ENCODE measurements around the gene MCRIP2.

Gene MCRIP2

DNA sequence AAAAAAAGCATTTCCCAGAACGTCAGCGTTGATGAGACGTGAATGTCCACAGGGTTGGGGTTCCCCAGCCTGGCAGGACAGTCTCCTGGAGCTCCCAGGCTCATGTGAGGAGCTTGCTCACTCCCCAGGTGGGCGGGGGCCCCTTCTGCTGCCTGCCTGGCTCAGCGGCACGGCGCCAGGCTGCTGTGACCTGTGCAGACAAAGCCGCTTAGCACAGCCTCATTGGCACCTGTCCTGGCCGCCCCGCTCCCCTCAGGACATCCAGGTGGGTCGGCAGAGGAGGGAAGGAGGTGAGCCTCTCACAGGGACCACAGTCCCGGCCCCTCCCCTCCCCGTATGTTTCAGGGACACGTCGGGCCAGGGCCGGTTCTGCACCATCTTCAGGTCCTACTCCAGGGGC is 23.8 kb upstream of the MCRIP2 start:
- no peak for DNase-seq

DNA sequence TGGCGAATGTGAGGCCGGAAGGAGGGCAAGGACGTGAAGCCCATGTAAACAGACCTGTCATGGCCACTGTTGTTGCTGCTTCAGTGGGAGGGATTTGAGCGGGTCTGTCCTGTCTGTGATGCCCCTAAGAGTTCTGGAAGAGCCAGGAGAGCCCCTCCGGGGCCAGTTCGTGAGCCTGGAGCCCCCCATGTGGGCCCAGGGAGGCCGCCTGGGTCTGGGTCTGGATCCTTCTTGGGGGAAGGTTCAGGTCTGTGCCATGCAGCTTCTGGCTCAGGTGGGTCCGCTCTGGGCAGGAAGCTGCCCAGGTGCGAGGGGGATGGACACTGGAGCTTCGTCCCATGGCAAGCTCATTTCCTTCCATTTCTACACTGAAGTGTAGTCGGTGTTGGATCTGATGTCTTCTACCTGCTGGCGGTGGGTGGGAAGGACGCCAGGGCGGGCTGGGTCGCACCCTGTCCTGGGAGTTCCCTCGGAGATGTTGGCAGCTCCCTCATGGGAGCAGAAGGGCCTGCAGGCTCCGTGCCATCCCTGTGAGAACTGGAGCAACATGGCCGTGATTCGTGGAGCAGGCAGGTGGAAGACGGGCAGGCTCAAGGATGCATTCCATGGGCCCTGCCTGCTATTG is 22.0 kb upstream of the MCRIP2 start:
- no peak for DNase-seq

DNA sequence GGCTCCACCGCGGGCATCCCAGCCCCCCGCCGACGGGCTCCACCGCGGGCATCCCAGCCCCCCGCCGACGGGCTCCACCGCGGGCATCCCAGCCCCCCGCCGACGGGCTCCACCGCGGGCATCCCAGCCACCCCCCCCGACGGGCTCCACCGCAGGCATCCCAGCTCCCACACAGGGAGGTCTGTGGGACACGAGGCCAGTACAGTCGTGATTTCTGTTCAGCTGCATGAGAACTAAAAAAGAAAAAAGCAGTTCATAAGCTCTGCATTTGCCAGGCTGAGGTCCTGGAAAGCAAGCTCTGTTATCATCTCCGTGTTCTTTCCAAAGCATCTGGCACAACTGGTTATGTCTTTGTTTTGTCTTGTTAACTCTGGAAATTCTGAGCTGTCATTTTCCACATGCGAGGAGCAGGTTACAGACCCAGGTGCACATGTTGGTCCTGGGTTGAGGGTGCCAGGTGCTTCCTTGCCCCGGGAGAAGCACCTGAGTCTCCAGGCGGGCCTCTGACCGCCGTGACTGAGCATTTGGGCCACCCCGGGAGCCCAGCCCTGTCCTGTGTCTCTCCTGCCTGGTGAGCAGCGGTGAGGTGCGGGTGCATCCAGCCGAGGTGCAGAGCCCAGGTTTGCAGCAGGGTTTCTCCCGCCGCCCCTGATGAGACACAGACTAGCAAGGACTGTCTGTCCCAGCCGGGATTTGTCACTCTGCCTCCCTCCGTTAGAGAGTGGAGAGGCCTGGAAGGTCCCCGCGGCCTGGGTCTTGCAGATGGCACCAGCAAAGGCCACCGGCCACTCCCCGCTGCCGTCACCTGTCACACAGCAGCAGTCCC is 20.7 kb upstream of the MCRIP2 start:
- DNase-seq, result no peak

DNA sequence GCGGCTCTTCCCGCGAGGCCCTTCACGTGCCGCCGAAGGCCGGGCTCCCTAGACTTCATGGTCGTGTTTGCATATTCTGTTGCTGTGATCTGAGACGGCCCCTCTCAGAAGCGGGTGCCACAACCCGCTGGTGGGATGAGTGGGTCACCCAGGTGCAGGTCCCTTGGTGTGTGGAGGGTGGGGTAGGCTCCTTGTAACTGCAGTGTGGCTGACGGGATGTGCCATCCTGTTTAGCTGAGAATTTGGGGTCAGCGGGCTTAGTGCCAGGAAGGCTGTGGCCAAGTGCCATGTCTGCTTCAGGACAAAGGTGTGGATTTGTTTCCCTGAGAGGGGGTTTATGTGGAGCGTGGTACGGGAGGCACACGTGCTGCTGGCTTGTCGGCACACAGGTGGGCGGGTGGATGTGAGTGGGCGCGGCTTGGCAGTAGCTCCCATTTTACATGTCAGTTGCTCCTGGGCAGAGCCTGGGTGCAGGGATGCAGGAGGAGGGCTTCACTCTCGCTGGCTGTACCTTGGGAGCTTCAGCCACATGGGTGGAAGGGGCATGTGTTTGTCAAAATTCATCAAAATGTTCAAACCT is 20.0 kb upstream of the MCRIP2 start:
- DNase-seq, result no peak

DNA sequence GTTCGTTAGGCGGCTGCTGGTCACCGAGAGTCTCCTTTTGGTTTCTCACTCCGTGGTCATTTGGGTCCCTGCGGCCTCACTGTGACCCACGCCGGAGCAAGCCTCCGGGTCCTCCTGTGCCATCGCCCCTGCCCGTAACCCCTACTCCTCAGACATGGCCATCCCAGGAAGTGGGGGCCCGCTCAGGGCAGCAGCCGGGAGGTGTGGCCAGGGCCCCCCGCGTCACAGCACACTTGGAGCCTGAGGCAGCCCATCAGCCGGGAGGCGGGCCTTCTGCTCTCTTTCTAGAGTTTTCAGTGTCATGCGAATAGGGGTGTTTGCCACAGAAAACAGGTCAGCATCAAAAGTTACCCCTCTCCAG is 18.7 kb upstream of the MCRIP2 start:
- DNase-seq, result no peak

DNA sequence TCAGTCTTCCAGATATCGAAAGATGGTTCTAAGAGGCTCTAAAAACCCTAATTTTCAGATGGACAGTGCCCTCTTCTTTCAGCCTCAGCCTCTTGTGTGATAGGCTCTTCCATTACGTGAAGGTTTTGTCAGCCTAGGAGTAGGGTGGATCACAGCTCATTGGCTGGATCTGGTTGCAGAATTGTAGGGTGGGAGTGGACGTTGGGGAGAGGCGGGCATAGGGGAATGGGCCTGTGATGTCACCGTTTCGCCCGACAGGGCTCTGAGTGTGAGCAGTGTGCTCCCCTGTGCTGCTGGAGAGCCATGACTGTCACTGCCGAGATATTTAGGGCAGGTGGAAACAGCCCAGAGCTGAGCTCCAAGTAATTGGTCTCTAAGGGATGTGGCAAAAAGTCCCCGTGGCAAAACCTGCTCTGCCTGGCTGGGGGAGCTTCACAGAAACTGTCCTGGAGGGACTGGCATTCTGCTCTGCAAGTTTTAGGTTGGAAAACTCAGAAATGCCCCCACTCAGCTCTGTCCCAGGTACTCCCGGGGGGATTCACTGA is 17.0 kb upstream of the MCRIP2 start:
- DNase-seq, result no peak

DNA sequence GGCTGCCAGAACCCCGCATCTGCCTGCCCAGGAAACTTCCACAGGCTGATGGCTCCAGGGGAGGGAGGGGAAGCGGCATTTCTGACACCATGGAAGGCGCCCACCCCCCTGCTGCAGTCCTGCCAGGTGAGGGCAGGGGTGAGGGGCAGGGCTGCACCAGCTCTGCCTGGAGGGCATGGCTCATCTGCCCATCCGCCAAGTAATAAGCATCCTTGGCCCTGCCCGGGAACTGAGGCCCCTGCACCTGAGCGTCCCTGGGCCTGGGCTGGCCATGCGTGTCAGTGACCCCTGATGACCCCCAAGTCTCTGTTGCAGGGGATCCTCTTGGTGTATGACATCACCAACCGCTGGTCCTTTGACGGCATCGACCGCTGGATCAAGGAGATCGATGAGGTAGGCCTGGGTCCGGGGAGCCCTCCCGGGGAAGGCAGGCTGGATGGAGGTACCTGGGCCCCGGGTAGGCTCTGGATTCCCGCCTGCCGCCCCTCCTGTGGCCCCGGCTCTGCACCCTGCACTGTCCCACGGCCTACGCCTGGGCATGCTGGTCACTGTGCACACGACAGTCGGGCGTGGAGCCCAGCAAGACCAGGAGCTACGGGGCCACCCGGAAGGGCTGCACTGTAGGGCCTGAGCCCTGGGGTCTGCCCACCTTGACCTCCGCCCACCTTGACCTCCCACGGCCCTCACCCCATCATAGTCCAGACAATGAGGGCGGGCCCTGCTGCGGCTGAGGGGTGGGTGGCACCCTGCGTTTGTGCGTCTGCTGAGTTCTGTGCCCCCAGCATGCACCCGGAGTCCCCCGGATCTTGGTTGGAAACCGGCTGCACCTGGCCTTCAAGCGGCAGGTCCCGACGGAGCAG is 16.3 kb upstream of the MCRIP2 start:
- DNase-seq, result no peak

DNA sequence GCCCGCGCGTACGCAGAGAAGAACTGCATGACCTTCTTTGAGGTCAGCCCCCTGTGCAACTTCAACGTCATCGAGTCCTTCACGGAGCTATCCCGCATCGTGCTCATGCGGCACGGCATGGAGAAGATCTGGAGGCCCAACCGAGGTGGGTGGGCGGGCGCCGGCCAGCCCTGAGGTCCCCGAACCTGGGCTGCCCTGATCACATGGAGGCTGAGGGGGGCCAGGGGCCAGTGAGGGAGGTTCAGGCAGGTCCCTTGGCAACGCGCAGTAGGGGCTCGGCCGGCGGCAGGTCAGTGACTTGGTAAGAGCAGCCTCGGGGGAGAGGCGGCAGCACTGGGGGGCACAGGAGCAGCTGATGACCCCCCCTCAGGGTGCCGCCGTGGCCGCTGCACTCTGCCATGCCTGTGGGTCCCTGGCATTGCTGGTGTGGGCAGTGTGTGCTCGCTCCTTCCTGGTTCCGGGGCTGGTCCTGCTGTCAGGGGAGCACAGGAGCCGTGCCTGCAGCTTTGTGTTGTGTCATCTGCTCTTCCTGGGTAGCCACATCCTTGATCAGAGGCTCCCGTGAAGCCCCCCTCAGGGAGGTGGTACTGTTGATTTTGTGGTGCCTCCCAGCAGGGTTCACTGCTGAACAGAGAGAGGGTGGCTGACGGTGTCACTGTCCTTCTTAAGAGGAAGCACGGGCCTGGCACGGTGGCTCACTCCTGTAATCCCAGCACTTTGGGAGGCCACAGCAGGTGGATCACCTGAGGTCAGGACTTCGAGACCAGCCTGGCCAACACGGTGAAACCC is 15.5 kb upstream of the MCRIP2 start:
- no peak for DNase-seq

DNA sequence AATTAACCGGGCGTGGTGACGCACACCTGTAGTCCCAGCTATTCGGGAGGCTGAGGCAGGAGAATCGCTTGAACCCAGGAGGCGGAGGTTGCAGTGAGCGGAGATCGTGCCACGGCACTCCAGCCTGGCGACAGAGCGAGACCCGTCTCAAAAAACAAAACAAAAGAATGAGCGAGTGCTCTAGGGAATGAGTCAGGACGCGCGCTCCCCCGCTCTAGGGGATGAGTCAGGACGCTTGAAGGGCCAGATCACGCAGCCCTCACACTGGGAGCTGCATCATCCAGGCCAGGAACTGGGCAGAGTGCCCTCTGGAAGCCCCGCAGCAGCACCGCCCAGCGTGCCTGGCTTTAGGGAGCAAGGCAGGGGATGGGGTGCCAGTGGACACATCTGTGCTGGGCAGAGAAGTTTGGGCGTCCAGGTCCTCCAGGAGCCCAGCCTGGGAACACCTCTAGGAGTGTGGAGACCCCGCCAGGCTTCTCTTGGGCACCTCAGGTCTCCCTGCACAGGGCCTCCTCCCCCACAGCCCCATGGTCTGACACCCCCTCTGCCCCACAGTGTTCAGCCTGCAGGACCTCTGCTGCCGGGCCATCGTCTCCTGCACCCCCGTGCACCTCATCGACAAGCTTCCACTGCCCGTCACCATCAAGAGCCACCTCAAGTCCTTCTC is 14.7 kb upstream of the MCRIP2 start:
- DNase-seq, result no peak

DNA sequence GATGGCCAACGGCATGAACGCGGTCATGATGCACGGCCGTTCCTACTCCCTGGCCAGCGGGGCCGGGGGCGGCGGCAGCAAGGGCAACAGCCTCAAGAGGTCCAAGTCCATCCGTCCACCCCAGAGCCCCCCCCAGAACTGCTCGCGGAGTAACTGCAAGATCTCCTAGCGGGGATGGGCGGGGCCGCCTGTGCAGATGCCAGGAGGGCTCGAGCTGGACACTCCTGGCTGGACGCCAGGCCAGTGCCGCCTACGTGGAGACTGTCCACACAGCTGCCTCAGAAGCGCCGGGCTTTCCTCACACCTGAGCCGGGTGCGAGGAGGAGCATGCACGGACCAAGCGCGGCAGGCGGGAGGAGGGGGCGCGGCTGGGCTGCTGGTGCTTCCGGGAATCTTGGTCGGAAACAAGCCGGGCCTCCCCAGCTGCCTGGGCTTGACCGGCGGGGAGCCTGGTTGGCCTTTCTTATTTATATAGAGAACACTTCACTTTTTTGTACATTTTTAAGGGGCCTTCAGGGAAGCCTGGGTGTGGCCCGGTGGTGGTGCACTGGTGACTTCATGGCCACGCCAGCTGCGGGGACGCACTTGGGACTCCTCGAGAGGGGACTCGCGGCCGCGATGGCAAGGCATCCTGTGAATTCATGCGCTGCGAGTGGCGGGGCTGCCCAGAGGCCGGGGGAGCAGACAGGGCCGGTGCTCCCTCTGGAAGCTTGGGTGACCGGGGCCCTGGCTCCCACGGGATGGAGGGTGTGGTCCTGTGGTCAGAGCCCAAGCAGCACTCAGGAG is 14.0 kb upstream of the MCRIP2 start:
- DNase-seq, result no peak

DNA sequence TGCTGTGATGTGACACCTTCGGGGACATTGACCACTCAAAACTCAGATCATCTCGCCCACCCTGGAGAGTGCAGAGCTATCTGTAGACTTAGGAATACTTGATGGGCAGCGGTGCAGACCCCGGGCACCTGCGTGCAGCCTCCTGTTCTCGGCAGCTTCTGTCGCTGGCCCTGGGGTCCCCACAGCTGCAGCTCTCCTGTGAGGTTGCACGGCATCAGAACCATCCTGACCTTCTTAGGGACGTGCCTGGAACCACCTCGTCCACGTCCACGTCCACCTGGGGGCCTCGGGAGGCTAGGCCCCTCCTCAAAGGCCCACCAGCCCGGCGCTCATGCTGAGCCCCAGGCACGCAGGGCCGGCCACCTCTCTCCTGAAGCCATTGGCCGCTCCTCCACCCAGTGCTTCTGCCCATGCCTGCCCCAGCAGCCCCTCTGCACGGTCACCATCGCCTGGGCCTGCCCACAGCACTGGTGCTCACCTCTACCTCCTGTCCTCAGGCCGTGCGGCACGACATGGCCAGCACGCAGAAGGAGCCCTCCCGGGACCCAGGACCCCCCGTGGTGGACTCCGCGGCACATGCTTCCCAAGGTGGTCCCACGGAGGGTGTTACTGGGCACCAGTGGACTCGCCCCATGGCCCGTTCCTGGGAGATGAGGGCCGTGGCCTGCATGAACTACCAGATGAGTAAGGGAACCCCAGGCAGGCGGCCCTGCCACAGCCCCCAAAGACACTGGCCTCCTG is 13.1 kb upstream of the MCRIP2 start:
- no peak for DNase-seq

DNA sequence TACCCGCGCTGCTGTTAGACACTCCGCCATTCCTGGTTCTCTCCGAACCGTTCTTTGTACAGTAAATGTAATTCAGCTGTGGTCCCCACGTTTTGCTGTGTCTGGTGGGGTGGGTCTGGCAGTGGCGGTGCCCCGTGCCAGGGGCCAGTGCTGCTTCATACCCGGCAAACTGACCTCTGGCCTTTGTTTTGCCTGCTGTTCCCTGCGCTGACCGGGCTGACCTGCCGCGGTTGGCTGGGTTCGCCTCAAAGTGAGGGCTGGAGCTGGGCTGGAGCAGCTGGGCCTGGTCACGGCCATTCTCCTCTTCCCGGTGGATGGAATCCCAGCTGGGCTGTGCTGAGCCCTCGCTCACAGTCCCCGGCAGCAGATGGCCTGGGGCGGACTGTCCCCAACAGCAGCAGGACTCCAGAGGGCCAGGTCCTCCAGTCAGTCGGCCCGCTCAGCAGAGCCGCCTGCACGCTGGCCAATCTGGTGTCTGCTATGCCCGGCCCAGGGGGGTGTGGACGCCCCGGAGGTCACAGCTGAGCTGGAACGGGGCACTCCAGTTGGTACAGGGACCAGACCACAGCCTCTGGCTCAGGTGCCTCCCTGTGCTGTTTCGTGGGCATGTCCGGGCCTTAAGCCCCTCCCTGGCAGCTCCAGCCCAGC is 12.3 kb upstream of the MCRIP2 start:
- no peak for DNase-seq

DNA sequence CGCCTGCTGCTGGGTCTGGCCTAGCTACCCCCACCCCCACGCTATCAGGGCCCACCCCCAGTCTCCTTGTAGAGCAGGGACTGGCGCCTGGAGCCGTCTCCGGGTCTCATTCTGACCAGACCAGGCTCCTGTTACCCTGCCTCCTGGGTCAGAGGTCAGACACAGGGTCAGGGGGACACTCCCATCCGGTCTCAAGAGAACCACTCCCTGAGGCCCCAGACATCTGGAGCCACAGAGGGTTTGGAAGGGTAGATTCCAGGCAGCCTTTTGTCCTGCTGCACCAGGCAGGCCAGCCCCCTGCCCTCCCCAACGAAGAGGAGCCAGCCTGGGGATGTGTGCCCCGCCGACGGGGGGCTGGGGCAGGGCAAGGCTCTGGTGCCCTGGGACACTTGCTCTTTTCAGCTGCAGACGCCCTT is 11.8 kb upstream of the MCRIP2 start:
- DNase-seq, result no peak

DNA sequence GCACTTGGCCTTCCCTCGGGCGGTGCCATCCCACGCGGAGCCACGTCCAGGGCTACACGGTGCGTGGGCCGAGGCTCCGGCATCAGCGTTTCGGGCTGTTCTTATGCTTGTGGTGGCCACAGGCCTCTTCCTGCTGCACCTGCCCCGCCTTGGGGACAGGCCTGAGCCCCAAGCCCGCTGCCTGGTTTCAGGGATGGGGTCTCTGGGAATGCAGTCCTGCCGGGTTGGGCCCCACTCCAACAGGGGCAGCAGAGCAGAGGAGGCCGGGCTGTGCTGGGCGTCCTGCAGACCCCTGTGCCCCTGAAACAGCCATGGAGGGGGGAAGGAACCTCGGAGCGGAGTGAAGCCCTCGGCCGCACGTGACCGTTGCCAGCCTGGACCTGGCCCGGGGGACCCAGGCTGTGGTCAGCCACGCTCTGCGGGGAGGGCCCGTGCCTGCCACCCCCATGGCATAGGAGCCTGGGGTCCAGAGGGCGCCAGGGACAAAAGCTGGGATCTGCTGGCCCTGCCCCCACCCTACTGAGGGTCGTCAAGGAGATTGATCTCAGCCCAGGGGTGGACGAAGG is 11.3 kb upstream of the MCRIP2 start:
- DNase-seq, result no peak

DNA sequence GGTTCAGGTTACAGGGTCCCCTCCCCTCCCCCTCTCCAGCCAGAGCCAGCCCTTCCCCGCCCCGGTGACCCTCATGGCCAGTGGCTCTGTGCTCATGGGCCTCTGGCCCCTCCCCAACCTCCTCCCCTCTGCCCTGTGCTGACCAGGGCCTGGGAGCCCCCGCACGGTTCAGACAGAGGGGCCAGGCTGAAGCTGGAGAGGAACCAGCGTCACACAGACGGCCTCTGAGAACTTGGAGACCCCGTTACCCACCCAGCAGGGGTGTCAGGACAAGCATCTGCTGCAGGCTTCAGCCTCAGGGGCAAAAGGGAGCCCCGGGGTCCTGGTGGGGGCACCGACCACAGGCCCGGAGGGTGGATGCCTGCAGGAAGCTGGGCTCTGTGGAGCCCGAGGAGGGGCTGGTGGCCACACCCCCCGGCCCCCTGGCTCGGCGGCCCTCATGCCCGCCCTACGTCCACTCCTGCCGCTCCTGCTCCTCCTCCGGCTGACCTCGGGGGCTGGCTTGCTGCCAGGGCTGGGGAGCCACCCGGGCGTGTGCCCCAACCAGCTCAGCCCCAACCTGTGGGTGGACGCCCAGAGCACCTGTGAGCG is 10.7 kb upstream of the MCRIP2 start, which contains the start of gene WFIKKN1:
TSS of gene WFIKKN1 (plus strand) at position 171 of the 591 bp plus-strand sequence. CDS start at position 440, 269 bp downstream.
- DNase-seq, result no peak

DNA sequence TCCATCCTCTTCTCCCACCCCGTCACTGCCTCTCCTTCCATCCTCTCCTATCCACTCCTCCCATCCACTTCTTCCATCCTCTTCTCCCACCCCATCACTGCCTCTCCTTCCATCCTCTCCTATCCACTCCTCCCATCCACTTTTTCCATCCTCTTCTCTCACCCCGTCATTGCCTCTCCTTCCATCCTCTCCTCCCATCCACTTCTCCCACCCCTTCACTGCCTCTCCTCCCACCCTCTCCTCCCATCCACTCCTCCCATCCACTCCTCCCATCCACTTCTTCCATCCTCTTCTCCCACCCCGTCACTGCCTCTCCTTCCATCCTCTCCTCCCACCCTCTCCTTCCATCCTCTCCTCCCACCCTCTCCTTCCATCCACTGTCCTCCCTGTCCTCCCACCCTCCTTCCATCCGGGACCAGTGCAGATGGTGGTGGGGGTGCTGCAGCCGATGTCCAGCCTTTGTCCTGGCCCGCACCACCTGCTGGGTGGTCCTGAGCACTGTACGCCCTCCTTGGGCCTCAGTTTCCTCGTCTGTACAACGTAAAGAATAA is 9.7 kb upstream of the MCRIP2 start:
- DNase-seq, result no peak

DNA sequence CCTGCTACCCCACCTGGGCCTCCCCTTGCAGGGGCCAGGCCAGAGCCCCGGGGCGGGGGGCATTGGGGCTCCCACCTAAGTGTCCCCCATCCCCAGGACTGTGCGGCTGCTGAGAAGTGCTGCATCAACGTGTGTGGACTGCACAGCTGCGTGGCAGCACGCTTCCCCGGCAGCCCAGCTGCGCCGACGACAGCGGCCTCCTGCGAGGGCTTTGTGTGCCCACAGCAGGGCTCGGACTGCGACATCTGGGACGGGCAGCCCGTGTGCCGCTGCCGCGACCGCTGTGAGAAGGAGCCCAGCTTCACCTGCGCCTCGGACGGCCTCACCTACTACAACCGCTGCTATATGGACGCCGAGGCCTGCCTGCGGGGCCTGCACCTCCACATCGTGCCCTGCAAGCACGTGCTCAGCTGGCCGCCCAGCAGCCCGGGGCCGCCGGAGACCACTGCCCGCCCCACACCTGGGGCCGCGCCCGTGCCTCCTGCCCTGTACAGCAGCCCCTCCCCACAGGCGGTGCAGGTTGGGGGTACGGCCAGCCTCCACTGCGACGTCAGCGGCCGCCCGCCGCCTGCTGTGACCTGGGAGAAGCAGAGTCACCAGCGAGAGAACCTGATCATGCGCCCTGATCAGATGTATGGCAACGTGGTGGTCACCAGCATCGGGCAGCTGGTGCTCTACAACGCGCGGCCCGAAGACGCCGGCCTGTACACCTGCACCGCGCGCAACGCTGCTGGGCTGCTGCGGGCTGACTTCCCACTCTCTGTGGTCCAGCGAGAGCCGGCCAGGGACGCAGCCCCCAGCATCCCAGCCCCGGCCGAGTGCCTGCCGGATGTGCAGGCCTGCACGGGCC is 8.9 kb upstream of the MCRIP2 start:
- no peak for DNase-seq
